MM.1S (cell line): Measurements from ENCODE around the gene FASTK.

Experiments
- DNase-seq: peaks from one replicate; pipeline ENCODE4 v3.0.0-alpha.2; 2015
- H2AFZ ChIP-seq: fragments of 300-600 bp; sonication (generic); 2 replicates; pipeline ENCODE4 v1.6.0; 2016; ENCODE audit warnings: antibody characterized with exemption, low read length
- H3F3A ChIP-seq: fragments of 300-600 bp; sonication (generic); 2 replicates; pipeline ENCODE4 v1.6.1; 2016; ENCODE audit warnings: mild to moderate bottlenecking, antibody characterized with exemption, low read length, moderate library complexity, mixed read lengths; ENCODE audit not compliant: insufficient read depth
- H3K27ac ChIP-seq: fragments of 300-600 bp; sonication (generic); 2 replicates; pipeline ENCODE4 v1.5.1; 2016; ENCODE audit warnings: mild to moderate bottlenecking, low read length
- H3K27me3 ChIP-seq: fragments of 300-600 bp; sonication (generic); replicated peaks from 2 replicates; pipeline ENCODE4 v1.6.0; 2016; ENCODE audit warnings: low read length; ENCODE audit not compliant: insufficient read depth
- H3K36me3 ChIP-seq: fragments of 300-600 bp; sonication (generic); replicated peaks from 2 replicates; pipeline ENCODE4 v1.6.1; 2016; ENCODE audit warnings: mild to moderate bottlenecking, low read length, mixed read lengths; ENCODE audit not compliant: insufficient read depth
- H3K4me1 ChIP-seq: fragments of 300-600 bp; sonication (generic); 2 replicates; pipeline ENCODE4 v1.6.1; 2016; ENCODE audit warnings: low read length, mixed read lengths
- H3K4me2 ChIP-seq: fragments of 300-600 bp; sonication (generic); 2 replicates; pipeline ENCODE4 v1.6.0; 2016; ENCODE audit warnings: low read depth, low read length
- H3K4me3 ChIP-seq: fragments of 300-600 bp; sonication (generic); 2 replicates; pipeline ENCODE4 v1.5.1; 2016; ENCODE audit warnings: low read length, mixed read lengths
- H3K79me2 ChIP-seq: fragments of 300-600 bp; sonication (generic); 2 replicates; pipeline ENCODE4 v1.6.1; 2016; ENCODE audit warnings: mixed run types, low read length, mixed read lengths
- H3K9ac ChIP-seq: fragments of 300-600 bp; sonication (generic); 2 replicates; pipeline ENCODE4 v1.6.1; 2016; ENCODE audit warnings: low read length, mixed read lengths
- H3K9me2 ChIP-seq: fragments of 300-600 bp; sonication (generic); replicated peaks from 2 replicates; pipeline ENCODE4 v1.6.1; 2016; ENCODE audit warnings: mild to moderate bottlenecking, low read length, mixed read lengths; ENCODE audit not compliant: insufficient read depth
- H3K9me3 ChIP-seq: fragments of 300-600 bp; sonication (generic); replicated peaks from 2 replicates; pipeline ENCODE4 v1.6.1; 2016; ENCODE audit warnings: mild to moderate bottlenecking, low read length, mixed read lengths; ENCODE audit not compliant: insufficient read depth
- H4K20me1 ChIP-seq: fragments of 300-600 bp; sonication (generic); 2 replicates; pipeline ENCODE4 v1.6.1; 2016; ENCODE audit warnings: mild to moderate bottlenecking, low read length, moderate library complexity, mixed read lengths; ENCODE audit not compliant: insufficient read depth
- CTCF ChIP-seq: fragments of 300-600 bp; sonication (generic); IDR thresholded peaks from 2 replicates; pipeline ENCODE4 v1.5.1; 2016; ENCODE audit warnings: antibody characterized with exemption, low read length, mixed read lengths
- EZH2 ChIP-seq: fragments of 300-600 bp; sonication (generic); optimal IDR thresholded peaks from 2 replicates; pipeline ENCODE3; 2017; ENCODE audit warnings: low read depth, mild to moderate bottlenecking, antibody characterized with exemption, low read length, mixed read lengths
- EZH2phosphoT487 ChIP-seq: fragments of 300-600 bp; sonication (generic); IDR thresholded peaks from 2 replicates; pipeline ENCODE4 v1.6.1; 2018; ENCODE audit warnings: antibody characterized with exemption, low read length

FASTK gene

GRCh38 chr7:151069841-151070573, 10.6 kb downstream of the FASTK start:
- Histone ChIP-seq H2AFZ (no peak overlapping the region), H3K79me2 (no peaks in the 10 kb centered on the region), H3K4me1 (no peaks in the 10 kb centered on the region), H3K27ac (no peak overlapping the region), H3F3A (peaks cover 3% of the 10 kb centered on the region; the same call in 1 of the 2 replicates), H3K9ac (no peak overlapping the region), H3K4me2 (no peak overlapping the region), H3K9me2 (no peaks in the 10 kb centered on the region), H3K4me3 (no peak overlapping the region), H4K20me1 (no peaks in the 10 kb centered on the region), H3K27me3 (no peaks in the 10 kb centered on the region), H3K36me3 (peaks cover 3% of the 10 kb centered on the region; the same call in 1 of the 2 replicates), H3K9me3 (no peaks in the 10 kb centered on the region)
- DNase-seq, result no peak
- no peak for TF ChIP-seq EZH2
- no peak for TF ChIP-seq CTCF
- TF ChIP-seq EZH2phosphoT487, result no peak

GRCh38 chr7:151068069-151068773, 12.4 kb downstream of the FASTK start:
- no peak overlapping the region for H3K4me2 ChIP-seq
- no peaks in the 10 kb centered on the region for H3K9me3 ChIP-seq
- H3K36me3 ChIP-seq, result 0 out of 2 replicates have a peak, but pooled peaks cover 3% of the 10 kb centered on the region
- no peaks in the 10 kb centered on the region for H4K20me1 ChIP-seq
- no peak overlapping the region for H3K4me3 ChIP-seq
- no peaks in the 10 kb centered on the region for H3K79me2 ChIP-seq
- H2AFZ ChIP-seq, result no peak overlapping the region
- no peak for TF ChIP-seq CTCF
- TF ChIP-seq EZH2, result no peak
- TF ChIP-seq EZH2phosphoT487, result no peak
- H3F3A ChIP-seq, result no peaks in the 10 kb centered on the region
- no peaks in the 10 kb centered on the region for H3K27me3 ChIP-seq
- no peak overlapping the region for H3K9ac ChIP-seq
- H3K27ac ChIP-seq, result no peak overlapping the region
- no peaks in the 10 kb centered on the region for H3K4me1 ChIP-seq
- H3K9me2 ChIP-seq, result no peaks in the 10 kb centered on the region
- no peak for DNase-seq

GRCh38 chr7:151066273-151066974, 14.2 kb downstream of the FASTK start:
- no peaks in the 10 kb centered on the region for H3F3A ChIP-seq
- no peak for DNase-seq
- H3K27ac ChIP-seq, result no peak overlapping the region
- peaks cover 14% of the 10 kb centered on the region for H3K79me2 ChIP-seq
- H3K4me1 ChIP-seq, result no peaks in the 10 kb centered on the region
- no peaks in the 10 kb centered on the region for H3K27me3 ChIP-seq
- no peaks in the 10 kb centered on the region for H4K20me1 ChIP-seq
- H3K9ac ChIP-seq, result no peak overlapping the region
- H3K9me2 ChIP-seq, result no peaks in the 10 kb centered on the region
- H3K4me3 ChIP-seq, result no peak overlapping the region
- TF ChIP-seq CTCF (no peak), EZH2 (no peak), EZH2phosphoT487 (no peak)
- H3K36me3 ChIP-seq, result 0 out of 2 replicates have a peak, but pooled peaks cover 3% of the 10 kb centered on the region
- no peak overlapping the region for H3K4me2 ChIP-seq
- H2AFZ ChIP-seq, result no peak overlapping the region
- H3K9me3 ChIP-seq, result no peaks in the 10 kb centered on the region
